Dendritic cell treated with granulocyte-macrophage colony-stimulating factor and Interleukin-4, amounts not matched to agents 40 ng/mL and 50 ng/mL, for 4 days (primary cell): ENCODE data around the gene BMP8A.

Experiments used
- H3K27ac Mint-ChIP-seq: one replicate; pipeline ENCODE4 v1.8.0; 2022; ENCODE audit warnings: mild to moderate bottlenecking, mixed read lengths
- H3K27me3 Mint-ChIP-seq: one replicate; pipeline ENCODE4 v1.8.0; 2022; ENCODE audit warnings: mild to moderate bottlenecking, mixed read lengths
- H3K36me3 Mint-ChIP-seq: one replicate; pipeline ENCODE4 v1.8.0; 2022; ENCODE audit warnings: low read depth, mixed read lengths
- H3K4me1 Mint-ChIP-seq: one replicate; pipeline ENCODE4 v1.8.0; 2022; ENCODE audit warnings: low read depth, mixed read lengths
- H3K4me3 Mint-ChIP-seq: one replicate; pipeline ENCODE4 v1.8.0; 2022; ENCODE audit warnings: mild to moderate bottlenecking, moderate library complexity, mixed read lengths
- H3K9me3 Mint-ChIP-seq: one replicate; pipeline ENCODE4 v1.8.0; 2022; ENCODE audit warnings: mixed read lengths
- intact Hi-C: fragments of 100-400 bp; cut with micrococcal nuclease; formaldehyde crosslinking; loops from one replicate; pipeline ENCODE4 v1.15.0; 2022

Gene BMP8A

DNA sequence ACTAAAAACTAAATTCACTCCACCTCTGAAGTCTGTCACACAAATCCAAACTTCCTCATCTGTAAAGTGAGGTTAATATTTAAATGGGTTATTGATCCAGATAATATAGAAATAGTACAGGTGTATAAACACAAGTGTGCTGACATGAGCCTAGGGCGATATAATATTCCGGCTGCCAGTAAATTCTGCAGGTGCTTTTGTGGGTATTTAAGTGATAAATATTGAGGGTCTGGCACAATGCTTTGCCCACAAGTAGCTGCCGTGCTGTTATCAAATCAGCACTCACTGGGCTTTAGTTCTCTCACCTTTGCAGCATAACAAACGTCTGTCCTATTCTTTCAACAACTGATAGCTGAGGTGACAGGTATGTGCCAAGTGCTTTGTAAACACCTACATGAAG is 77.6 kb downstream of the BMP8A start:
- H3K36me3 Mint-ChIP-seq = peaks cover 100% of the 10 kb centered on the region

DNA sequence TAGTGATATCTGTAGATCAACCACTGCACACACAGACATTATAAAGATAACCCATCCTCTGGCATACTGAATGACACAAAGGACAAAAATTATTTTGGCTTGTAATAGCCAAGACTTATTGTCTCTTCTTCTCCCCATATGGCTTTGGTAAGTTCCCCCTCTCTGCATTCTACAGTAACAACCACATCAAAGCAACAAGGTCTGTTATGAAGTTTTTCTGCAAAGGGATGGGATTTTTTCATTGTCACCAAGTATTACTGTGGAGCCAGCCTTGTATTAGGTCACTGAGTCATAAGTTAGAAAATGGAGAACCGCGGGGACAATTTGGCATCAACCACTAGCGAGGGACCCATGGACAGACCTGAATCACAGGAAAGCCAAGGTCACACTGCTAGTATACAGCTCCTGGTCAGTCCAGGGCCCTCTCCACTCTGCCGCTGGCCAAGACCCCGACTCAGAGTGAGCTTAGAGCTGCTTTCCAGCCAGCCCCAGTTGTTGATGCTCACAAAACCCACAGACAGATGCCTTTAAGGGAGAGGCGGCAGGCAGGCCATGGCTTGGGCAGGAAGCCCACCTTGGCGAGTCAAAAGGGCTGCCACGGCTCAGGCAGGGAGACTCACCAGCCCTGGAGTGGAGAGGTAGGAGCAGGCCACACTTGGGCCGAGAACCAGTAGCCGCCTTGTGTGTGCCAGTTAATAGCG is 79.2 kb downstream of the BMP8A start:
- no peaks in the 10 kb centered on the region for H3K9me3 Mint-ChIP-seq
- H3K27ac Mint-ChIP-seq = no peak overlapping the region
- no peak overlapping the region for H3K4me3 Mint-ChIP-seq
- H3K4me1 Mint-ChIP-seq = peaks cover 28% of the 10 kb centered on the region
- intact Hi-C loops = no loop called here
- peaks cover 100% of the 10 kb centered on the region for H3K36me3 Mint-ChIP-seq
- no peaks in the 10 kb centered on the region for H3K27me3 Mint-ChIP-seq

More for the DNA sequence above, 77.6 kb downstream of the BMP8A start:
- no peaks in the 10 kb centered on the region for H3K27me3 Mint-ChIP-seq
- no peak overlapping the region for H3K27ac Mint-ChIP-seq
- H3K4me3 Mint-ChIP-seq = no peak overlapping the region
- H3K4me1 Mint-ChIP-seq = peaks cover 12% of the 10 kb centered on the region
- intact Hi-C loops = no loop called here
- H3K9me3 Mint-ChIP-seq = no peaks in the 10 kb centered on the region

DNA sequence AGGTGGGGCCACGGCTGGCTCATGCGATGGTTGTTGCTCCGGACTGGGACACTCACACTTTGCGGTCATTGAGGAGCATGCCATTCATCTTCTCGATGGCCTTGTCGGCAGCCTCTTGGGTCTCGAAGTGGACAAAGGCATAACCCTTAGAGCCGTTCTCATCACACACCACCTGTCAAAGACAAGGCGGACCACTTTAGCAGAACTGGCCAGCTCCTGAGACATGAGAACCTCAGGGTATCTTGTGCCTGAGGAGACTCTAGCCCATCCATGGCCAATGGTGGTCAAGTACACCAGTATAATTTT is 79.7 kb downstream of the BMP8A start:
- Mint-ChIP-seq H3K4me1 (peaks cover 28% of the 10 kb centered on the region), H3K36me3 (peaks cover 100% of the 10 kb centered on the region), H3K4me3 (no peak overlapping the region), H3K9me3 (no peaks in the 10 kb centered on the region), H3K27me3 (no peaks in the 10 kb centered on the region), H3K27ac (no peak overlapping the region)
- intact Hi-C loops = no loop called here

DNA sequence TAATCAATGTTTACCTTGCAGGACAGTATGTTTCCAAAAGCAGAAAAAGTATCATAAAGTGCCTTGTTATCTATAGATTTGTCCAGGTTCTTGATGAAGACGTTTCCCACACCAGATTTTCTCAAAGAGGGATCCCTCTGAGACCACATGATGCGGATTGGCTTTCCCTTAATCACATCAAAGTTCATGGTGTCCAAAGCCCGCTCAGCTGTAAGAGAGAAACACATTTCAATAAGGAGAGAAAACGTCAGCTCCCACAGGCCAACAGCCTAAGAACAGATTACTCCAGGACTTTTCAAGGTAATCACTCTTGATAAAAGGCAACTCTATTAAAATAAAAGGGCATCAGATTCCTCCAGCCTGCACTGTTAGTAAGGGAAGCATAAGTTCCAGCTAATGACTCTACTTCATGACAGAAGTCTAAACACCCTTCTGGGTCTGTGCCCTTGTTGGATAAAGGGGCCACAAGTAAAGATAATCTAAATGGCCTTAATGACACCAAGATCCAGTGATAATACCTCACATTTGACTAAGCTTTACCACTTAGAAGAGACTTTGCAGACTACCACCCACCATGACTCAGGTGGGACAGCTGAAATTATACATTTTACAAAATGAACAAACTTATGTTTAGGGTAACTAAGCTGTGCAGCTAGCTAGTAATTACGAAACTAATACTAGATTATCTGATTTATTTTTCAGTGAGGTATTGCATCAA is 81.1 kb downstream of the BMP8A start:
- Mint-ChIP-seq H3K27ac (no peak overlapping the region), H3K4me3 (no peak overlapping the region), H3K27me3 (no peaks in the 10 kb centered on the region), H3K36me3 (peaks cover 93% of the 10 kb centered on the region), H3K9me3 (no peaks in the 10 kb centered on the region), H3K4me1 (peaks cover 28% of the 10 kb centered on the region)
- intact Hi-C loops = no loop called here

DNA sequence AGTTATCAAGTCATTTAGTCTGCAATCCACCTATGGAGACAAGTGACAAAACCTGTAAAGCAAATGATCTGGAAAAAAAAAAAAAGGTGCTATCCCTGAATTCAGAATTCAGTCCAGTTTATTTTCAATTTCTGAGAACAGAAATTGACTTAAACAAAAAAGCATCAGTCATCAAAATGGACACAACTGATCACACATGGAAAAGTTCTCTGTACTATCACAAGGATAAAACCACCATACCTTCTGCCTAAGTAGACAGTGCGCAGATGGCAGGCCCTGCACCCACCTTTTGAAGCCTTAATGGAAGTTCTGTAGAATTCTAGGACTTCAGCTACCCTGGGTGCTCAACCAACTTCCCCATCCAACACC is 81.6 kb downstream of the BMP8A start:
- H3K4me1 Mint-ChIP-seq = peaks cover 28% of the 10 kb centered on the region
- H3K36me3 Mint-ChIP-seq = peaks cover 88% of the 10 kb centered on the region
- H3K27me3 Mint-ChIP-seq = no peaks in the 10 kb centered on the region
- H3K9me3 Mint-ChIP-seq = no peaks in the 10 kb centered on the region
- intact Hi-C loops = no loop called here
- peak overlapping the region; percentile 57 for H3K4me3 Mint-ChIP-seq
- H3K27ac Mint-ChIP-seq = no peak overlapping the region

DNA sequence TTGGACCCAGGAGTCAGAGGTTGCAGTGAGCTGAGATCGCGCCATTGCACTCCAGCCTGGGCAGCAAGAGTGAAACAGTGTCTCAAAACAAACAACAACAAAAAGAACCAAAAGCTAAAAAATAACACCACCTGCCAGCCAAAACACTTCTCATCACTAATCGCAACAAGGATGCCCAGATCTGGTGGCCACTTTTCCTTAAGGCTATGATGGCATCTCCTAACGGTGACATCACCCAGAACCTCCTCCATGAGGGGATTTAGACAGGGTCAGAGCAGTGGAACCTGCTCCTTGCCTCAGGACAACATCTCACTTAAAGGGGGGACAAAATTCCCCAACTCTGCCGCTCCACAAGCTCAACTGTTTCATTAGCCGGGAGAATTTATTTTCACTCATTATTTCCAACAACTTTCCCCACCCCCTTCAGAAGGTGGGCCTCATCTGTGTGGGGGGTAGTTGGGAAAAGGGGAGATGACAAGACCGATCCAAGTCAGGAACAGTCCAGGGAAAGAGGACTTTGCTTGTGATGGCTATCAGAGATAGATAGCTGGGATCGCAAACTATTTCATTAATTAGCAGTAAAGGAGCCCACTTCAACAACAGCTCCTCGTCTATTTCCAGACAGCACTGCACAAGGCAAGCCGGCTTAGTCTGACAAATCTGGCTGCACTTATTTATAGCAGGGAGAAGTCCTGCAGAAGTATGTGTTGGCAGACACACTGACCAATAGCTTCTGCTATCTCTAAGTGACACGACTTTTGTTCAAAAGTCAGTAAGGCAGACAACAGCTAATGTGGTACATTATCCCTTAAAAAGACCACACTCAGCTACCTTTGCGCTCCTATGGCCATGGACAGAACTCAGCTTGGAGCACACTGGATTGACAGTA is 82.5 kb downstream of the BMP8A start:
- H3K9me3 Mint-ChIP-seq = no peaks in the 10 kb centered on the region
- no peak overlapping the region for H3K27ac Mint-ChIP-seq
- peak overlapping the region; percentile 90 for H3K4me3 Mint-ChIP-seq
- intact Hi-C loops = no loop called here
- peaks cover 28% of the 10 kb centered on the region for H3K4me1 Mint-ChIP-seq
- peaks cover 79% of the 10 kb centered on the region for H3K36me3 Mint-ChIP-seq
- H3K27me3 Mint-ChIP-seq = no peaks in the 10 kb centered on the region

DNA sequence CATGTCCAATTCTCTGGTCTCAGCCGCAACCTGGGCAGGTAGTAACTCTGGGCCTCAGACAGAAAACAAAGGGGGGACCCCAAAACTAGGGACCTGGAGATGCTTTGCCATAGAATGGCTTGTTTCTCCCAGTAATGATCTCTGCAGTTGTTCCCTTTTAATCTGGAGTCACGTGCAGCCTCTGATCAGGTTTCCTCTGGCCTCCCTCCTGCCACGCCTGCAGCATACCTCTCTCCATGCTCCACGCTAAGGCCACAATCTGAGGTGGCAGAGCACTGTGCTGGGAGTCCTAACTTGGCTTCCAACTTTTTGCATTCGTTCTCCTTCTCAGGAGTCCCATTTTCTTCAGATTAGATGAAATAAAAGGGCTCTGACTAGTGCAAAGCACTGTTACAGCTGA is 83.2 kb downstream of the BMP8A start:
- H3K4me1 Mint-ChIP-seq = peaks cover 28% of the 10 kb centered on the region
- intact Hi-C loops = loop anchor here (5.0 kb wide), 1 partner anchor 32 kb away; no protein-coding TSS in a partner anchor

More for the DNA sequence above, 83.2 kb downstream of the BMP8A start:
- H3K9me3 Mint-ChIP-seq = no peaks in the 10 kb centered on the region
- peak overlapping the region; percentile 89 for H3K27ac Mint-ChIP-seq
- H3K36me3 Mint-ChIP-seq = peaks cover 72% of the 10 kb centered on the region
- peaks cover 3% of the 10 kb centered on the region for H3K27me3 Mint-ChIP-seq
- H3K4me3 Mint-ChIP-seq = peak overlapping the region; percentile 90
